CD4-positive, CD25-positive, alpha-beta regulatory T cell (primary cell): ENCODE data around the gene NINL. TPM values are rescaled to one million over a fixed set of nuclear protein-coding genes. Genes with fewer than 3 reads are reported as not detected.
"Not testable (repeated sequence)": the region's sequence is repeated elsewhere in the genome, so short reads cannot be mapped to it uniquely, and the experiment has no call there.

Experiments
- ATAC-seq, 2 donors: fragments of 150-1000 bp; cut with Tn5 transposase; one replicate each; pipeline ENCODE4 v1.10.0; 2021; ENCODE audit warnings: low read depth in 2 of 2, moderate number of reproducible peaks in 2 of 2, moderate library complexity in 1 of 2
- DNase-seq, 3 donors: peaks; one replicate each; pipeline versions ENCODE4 v3.0.0 to v3.0.0-alpha.2; 2012 to 2022; ENCODE audit warnings: mixed read lengths in 1 of 3
- H3K27ac ChIP-seq: one replicate; pipeline ENCODE4 v1.7.0; 2013; ENCODE audit warnings: mild to moderate bottlenecking, low read length; ENCODE audit not compliant: insufficient read depth, poor library complexity, severe bottlenecking
- H3K27me3 ChIP-seq: one replicate; pipeline ENCODE4 v1.7.0; 2013; ENCODE audit warnings: low read length; ENCODE audit not compliant: control insufficient read depth, insufficient read depth
- H3K36me3 ChIP-seq: one replicate; pipeline ENCODE4 v1.7.0; 2013; ENCODE audit warnings: mild to moderate bottlenecking, low read length, moderate library complexity; ENCODE audit not compliant: control insufficient read depth, insufficient read depth
- H3K4me1 ChIP-seq: 2 replicates; pipeline ENCODE4 v1.7.0; 2013; ENCODE audit warnings: mild to moderate bottlenecking, low read length; ENCODE audit not compliant: insufficient read depth, control insufficient read depth, poor library complexity, severe bottlenecking
- H3K4me3 ChIP-seq: one replicate; pipeline ENCODE4 v1.7.0; 2013; ENCODE audit warnings: low read depth, mild to moderate bottlenecking, low read length, moderate library complexity
- H3K9me3 ChIP-seq, 2 experiments: 1 replicate in 1 of 2; 2 replicates in 1 of 2; pipeline ENCODE4 v1.7.0; 2013; ENCODE audit warnings: low read length in 2 of 2, mild to moderate bottlenecking in 1 of 2, moderate library complexity in 1 of 2; ENCODE audit not compliant: control insufficient read depth in 2 of 2
- H3K27ac Mint-ChIP-seq, 3 donors: one replicate each; pipeline ENCODE4 v1.8.0; 2020 to 2022; ENCODE audit warnings: mild to moderate bottlenecking in 3 of 3, mixed read lengths in 3 of 3, moderate library complexity in 2 of 3
- H3K27me3 Mint-ChIP-seq: one replicate; pipeline ENCODE4 v1.8.0; 2022; ENCODE audit warnings: mild to moderate bottlenecking, mixed read lengths
- H3K36me3 Mint-ChIP-seq: one replicate; pipeline ENCODE4 v1.8.0; 2020; ENCODE audit warnings: mixed read lengths
- H3K4me1 Mint-ChIP-seq, 4 donors: one replicate each; pipeline ENCODE4 v1.8.0; 2020 to 2022; ENCODE audit warnings: mixed read lengths in 4 of 4, mild to moderate bottlenecking in 1 of 4
- H3K4me3 Mint-ChIP-seq, 4 donors: one replicate each; pipeline ENCODE4 v1.8.0; 2020 to 2022; ENCODE audit warnings: mild to moderate bottlenecking in 4 of 4, mixed read lengths in 4 of 4, moderate library complexity in 3 of 4
- H3K9me3 Mint-ChIP-seq, 7 donors: one replicate each; pipeline ENCODE4 v1.8.0; 2020 to 2022; ENCODE audit warnings: mixed read lengths in 7 of 7, mild to moderate bottlenecking in 3 of 7, moderate library complexity in 2 of 7
- polyA plus RNA-seq, 4 donors: library from polyadenylated mRNA; unstranded; fragments of 300-500 nt; fragmentation: Illumina TruSeq; gene quantifications; one replicate each; pipeline ENCODE4 v1.2.3, GENCODE V29; 2021
- total RNA-seq: library from RNA; stranded (reverse); gene quantifications from one replicate; pipeline ENCODE4 v1.2.3, GENCODE V29; 2022

NINL gene
- total and polyA plus RNA-seq, 5 donors from 2014 or later: 0.39 to 0.42 TPM; not detected in 3

- H3K27me3 ChIP-seq: no peaks in the 10 kb centered on the region
- peaks cover 0 to 6% (median 1%) of the 10 kb centered on the region in 4 donors for H3K4me1 Mint-ChIP-seq
- H3K27me3 Mint-ChIP-seq: peaks cover 8% of the 10 kb centered on the region
- DNase-seq (no peak), ATAC-seq (no peak)
- peaks cover 3% of the 10 kb centered on the region for H3K36me3 Mint-ChIP-seq
- H3K9me3 ChIP-seq: no peaks in the 10 kb centered on the region
- H3K4me3 ChIP-seq: no peak overlapping the region
- no peak overlapping the region for H3K27ac ChIP-seq
- H3K4me3 Mint-ChIP-seq: no peak overlapping the region
- peaks cover 0 to 6% (median 2%) of the 10 kb centered on the region in 7 donors for H3K9me3 Mint-ChIP-seq
- H3K36me3 ChIP-seq: no peaks in the 10 kb centered on the region
- H3K27ac Mint-ChIP-seq: no peak overlapping the region
- no peaks in the 10 kb centered on the region for H3K4me1 ChIP-seq
Measured at GRCh38 chr20:25565578-25566157, 19.7 kb downstream of the NINL start.

- H3K4me1 Mint-ChIP-seq: peaks cover 0 to 2% (median under 1%) of the 10 kb centered on the region in 4 donors
- peaks cover 0 to 6% (median 0%) of the 10 kb centered on the region in 7 donors for H3K9me3 Mint-ChIP-seq
- H3K36me3 ChIP-seq: no peaks in the 10 kb centered on the region
Measured at GRCh38 chr20:25563876-25564275, 21.5 kb downstream of the NINL start.

GRCh38 chr20:25563362-25563761 lies 22.0 kb downstream of the NINL start:
- peaks cover 3% of the 10 kb centered on the region for H3K36me3 Mint-ChIP-seq
- Histone ChIP-seq H3K27ac (no peak overlapping the region), H3K27me3 (no peaks in the 10 kb centered on the region), H3K9me3 (no peaks in the 10 kb centered on the region), H3K36me3 (no peaks in the 10 kb centered on the region), H3K4me1 (no peaks in the 10 kb centered on the region), H3K4me3 (no peak overlapping the region)
- DNase-seq (no peak), ATAC-seq (no peak)
- peaks cover 0 to 2% (median under 1%) of the 10 kb centered on the region in 4 donors for H3K4me1 Mint-ChIP-seq
- H3K9me3 Mint-ChIP-seq: peaks cover 0 to 6% (median 0%) of the 10 kb centered on the region in 7 donors
- H3K4me3 Mint-ChIP-seq: no peak overlapping the region
- peaks cover 8% of the 10 kb centered on the region for H3K27me3 Mint-ChIP-seq
- H3K27ac Mint-ChIP-seq: no peak overlapping the region

More at GRCh38 chr20:25563876-25564275, 21.5 kb downstream of the NINL start:
- Mint-ChIP-seq H3K27ac (no peak overlapping the region), H3K36me3 (peaks cover 3% of the 10 kb centered on the region), H3K27me3 (peaks cover 8% of the 10 kb centered on the region), H3K4me3 (no peak overlapping the region)
- DNase-seq (no peak), ATAC-seq (no peak)
- Histone ChIP-seq H3K9me3 (no peaks in the 10 kb centered on the region), H3K27ac (no peak overlapping the region), H3K27me3 (no peaks in the 10 kb centered on the region), H3K4me1 (no peaks in the 10 kb centered on the region), H3K4me3 (no peak overlapping the region)

- DNase-seq, H3K27me3 ChIP-seq, H3K9me3 ChIP-seq, H3K36me3 Mint-ChIP-seq, H3K27ac ChIP-seq, H3K4me3 ChIP-seq, H3K4me3 Mint-ChIP-seq, H3K9me3 Mint-ChIP-seq, H3K36me3 ChIP-seq, H3K27ac Mint-ChIP-seq, ATAC-seq, H3K4me1 ChIP-seq, H3K27me3 Mint-ChIP-seq, H3K4me1 Mint-ChIP-seq: not testable (repeated sequence)
Measured at GRCh38 chr20:25561771-25562170, 23.6 kb downstream of the NINL start.

- Histone ChIP-seq H3K9me3 (no peaks in the 10 kb centered on the region), H3K4me1 (no peaks in the 10 kb centered on the region), H3K4me3 (no peak overlapping the region), H3K36me3 (no peaks in the 10 kb centered on the region), H3K27ac (no peak overlapping the region), H3K27me3 (no peaks in the 10 kb centered on the region)
- H3K36me3 Mint-ChIP-seq: no peaks in the 10 kb centered on the region
- H3K27me3 Mint-ChIP-seq: no peaks in the 10 kb centered on the region
- H3K27ac Mint-ChIP-seq: no peak overlapping the region
- ATAC-seq (no peak), DNase-seq (no peak)
- no peaks in the 10 kb centered on the region for H3K9me3 Mint-ChIP-seq
- no peak overlapping the region for H3K4me3 Mint-ChIP-seq
- no peaks in the 10 kb centered on the region for H3K4me1 Mint-ChIP-seq
Measured at GRCh38 chr20:25553819-25554296, 31.5 kb downstream of the NINL start.

GRCh38 chr20:25552977-25553376 lies 32.4 kb downstream of the NINL start:
- H3K27me3 Mint-ChIP-seq: no peaks in the 10 kb centered on the region

GRCh38 chr20:25551413-25552215 lies 33.7 kb downstream of the NINL start:
- no peaks in the 10 kb centered on the region for H3K4me1 ChIP-seq
- Mint-ChIP-seq H3K36me3 (no peaks in the 10 kb centered on the region), H3K27ac (peak overlapping the region in 1 of 3 donors; percentile 48), H3K27me3 (no peaks in the 10 kb centered on the region), H3K4me3 (no peak overlapping the region), H3K9me3 (no peaks in the 10 kb centered on the region), H3K4me1 (no peaks in the 10 kb centered on the region)
- H3K9me3 ChIP-seq: no peaks in the 10 kb centered on the region
- H3K27me3 ChIP-seq: no peaks in the 10 kb centered on the region
- no peak overlapping the region for H3K27ac ChIP-seq
- no peak for DNase-seq
- ATAC-seq: no peak
- H3K36me3 ChIP-seq: no peaks in the 10 kb centered on the region
- no peak overlapping the region for H3K4me3 ChIP-seq

More at GRCh38 chr20:25552977-25553376, 32.4 kb downstream of the NINL start:
- Histone ChIP-seq H3K4me1 (no peaks in the 10 kb centered on the region), H3K9me3 (no peaks in the 10 kb centered on the region), H3K27ac (no peak overlapping the region), H3K4me3 (no peak overlapping the region), H3K36me3 (no peaks in the 10 kb centered on the region), H3K27me3 (no peaks in the 10 kb centered on the region)
- DNase-seq (no peak), ATAC-seq (no peak)
- H3K4me1 Mint-ChIP-seq: no peaks in the 10 kb centered on the region
- H3K36me3 Mint-ChIP-seq: no peaks in the 10 kb centered on the region
- no peak overlapping the region for H3K27ac Mint-ChIP-seq
- no peaks in the 10 kb centered on the region for H3K9me3 Mint-ChIP-seq
- no peak overlapping the region for H3K4me3 Mint-ChIP-seq
